CD4-positive, alpha-beta T cell treated with Interleukin-17A for 4 hours (primary cell): ENCODE results near the gene ZNF784.

Source experiments
- DNase-seq: peaks from one replicate; pipeline ENCODE4 v3.0.0-alpha.2; 2020; ENCODE audit warnings: mixed read lengths

ZNF784 gene

GRCh38 chr19:55617426-55617825, 6.9 kb downstream of the ZNF784 start:
- DNase-seq: no peak

DNA sequence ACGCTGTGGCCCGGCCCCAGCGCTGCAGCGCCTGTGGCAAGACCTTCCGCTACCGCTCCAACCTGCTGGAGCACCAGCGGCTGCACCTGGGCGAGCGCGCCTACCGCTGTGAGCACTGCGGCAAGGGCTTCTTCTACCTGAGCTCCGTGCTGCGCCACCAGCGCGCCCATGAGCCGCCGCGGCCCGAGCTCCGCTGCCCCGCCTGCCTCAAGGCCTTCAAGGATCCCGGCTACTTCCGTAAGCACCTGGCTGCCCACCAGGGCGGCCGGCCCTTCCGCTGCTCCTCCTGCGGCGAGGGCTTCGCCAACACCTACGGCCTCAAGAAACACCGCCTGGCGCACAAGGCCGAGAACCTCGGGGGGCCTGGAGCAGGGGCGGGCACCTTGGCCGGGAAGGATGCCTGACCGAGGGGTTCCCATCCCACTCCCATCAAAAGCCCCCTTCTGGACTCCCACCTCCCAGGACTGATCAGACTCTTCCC, 7.9 kb downstream of the ZNF784 start:
- no peak for DNase-seq

- no peak for DNase-seq
Measured at GRCh38 chr19:55615543-55616394, 8.6 kb downstream of the ZNF784 start.

DNA sequence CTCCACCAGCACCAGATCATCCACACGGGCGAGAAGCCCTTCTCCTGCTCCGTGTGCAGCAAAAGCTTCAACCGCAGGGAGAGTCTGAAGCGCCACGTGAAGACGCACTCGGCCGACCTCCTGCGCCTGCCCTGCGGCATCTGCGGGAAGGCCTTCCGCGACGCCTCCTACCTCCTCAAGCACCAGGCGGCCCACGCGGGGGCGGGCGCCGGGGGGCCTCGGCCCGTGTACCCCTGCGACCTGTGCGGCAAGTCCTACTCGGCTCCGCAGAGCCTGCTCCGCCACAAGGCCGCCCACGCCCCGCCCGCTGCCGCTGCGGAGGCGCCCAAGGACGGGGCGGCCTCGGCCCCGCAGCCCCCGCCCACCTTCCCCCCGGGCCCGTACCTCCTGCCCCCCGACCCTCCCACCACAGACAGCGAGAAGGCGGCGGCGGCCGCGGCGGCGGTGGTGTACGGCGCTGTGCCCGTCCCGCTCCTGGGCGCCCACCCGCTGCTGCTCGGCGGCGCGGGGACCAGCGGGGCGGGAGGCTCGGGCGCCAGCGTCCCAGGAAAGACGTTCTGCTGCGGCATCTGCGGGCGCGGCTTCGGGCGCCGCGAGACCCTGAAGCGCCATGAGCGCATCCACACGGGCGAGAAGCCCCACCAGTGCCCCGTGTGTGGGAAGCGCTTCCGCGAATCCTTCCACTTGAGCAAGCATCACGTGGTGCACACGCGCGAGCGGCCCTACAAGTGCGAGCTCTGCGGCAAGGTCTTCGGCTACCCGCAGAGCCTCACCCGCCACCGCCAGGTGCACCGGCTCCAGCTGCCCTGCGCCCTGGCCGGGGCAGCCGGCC, 9.4 kb downstream of the ZNF784 start:
- no peak for DNase-seq

DNA sequence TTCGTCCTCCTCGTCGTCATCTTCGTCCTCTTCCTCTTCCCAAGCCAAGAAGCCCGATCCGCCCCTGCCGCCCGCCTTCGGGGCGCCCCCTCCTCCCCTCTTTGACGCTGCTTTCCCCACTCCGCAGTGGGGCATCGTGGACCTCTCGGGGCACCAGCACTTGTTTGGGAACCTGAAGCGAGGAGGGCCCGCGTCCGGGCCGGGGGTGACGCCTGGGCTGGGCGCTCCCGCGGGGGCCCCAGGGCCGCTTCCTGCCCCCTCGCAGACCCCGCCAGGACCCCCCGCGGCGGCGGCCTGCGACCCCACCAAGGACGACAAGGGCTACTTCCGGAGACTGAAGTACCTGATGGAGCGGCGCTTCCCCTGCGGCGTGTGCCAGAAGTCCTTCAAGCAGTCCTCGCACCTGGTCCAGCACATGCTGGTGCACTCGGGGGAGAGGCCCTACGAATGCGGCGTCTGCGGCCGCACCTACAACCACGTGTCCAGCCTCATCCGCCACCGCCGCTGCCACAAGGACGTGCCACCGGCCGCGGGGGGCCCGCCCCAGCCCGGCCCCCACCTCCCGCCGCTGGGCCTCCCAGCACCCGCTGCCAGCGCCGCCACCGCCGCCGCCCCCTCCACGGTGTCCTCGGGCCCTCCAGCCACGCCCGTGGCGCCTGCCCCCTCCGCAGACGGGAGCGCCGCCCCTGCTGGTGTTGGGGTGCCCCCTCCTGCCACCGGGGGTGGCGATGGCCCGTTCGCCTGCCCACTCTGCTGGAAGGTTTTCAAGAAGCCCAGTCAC, 10.2 kb downstream of the ZNF784 start:
- no peak for DNase-seq

GRCh38 chr19:55613396-55613795, 11.0 kb downstream of the ZNF784 start:
- no peak for DNase-seq

- no peak for DNase-seq
Measured at GRCh38 chr19:55611983-55612645, 12.3 kb downstream of the ZNF784 start.

DNA sequence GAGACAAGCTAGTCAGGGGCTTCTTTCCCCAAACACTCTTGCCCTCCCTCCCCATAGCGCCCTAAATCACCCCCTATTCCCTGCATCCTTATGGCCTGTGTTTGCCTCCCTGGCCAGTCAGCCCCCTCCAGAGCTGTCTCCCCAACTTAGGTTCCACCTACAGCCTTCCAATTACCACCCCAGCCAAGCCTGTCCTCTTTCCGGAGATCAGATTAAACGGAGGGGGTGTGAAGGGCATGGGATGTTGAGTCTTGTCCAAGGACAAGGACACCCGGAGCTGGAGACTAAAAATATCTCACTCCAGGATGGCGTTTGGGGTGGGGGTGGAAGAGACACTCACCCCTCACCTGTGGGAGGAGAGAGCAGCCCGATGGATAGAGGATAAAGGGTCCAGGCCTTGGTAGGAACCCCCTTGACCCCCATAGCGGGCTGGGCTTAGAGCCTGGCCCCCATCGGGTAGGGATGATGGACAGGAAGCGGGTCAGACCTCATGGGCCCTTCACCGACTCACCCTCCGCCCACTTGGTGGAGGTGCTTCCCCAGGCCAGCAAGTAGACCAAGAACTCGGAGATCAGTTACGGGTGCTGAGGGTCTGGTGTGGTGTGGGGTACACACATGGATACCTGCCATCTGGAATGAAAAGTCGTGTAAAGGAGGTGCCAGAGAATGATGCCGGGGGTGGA, 12.9 kb downstream of the ZNF784 start:
- DNase-seq: no peak

- DNase-seq: no peak
Measured at GRCh38 chr19:55609326-55609725, 15.0 kb downstream of the ZNF784 start.

- DNase-seq: no peak
Measured at GRCh38 chr19:55606817-55607216, 17.5 kb downstream of the ZNF784 start.

GRCh38 chr19:55606471-55606787, 17.9 kb downstream of the ZNF784 start:
- no peak for DNase-seq

- DNase-seq: peak; percentile 76
Measured at GRCh38 chr19:55605637-55606470, 18.5 kb downstream of the ZNF784 start, which contains the start of gene ZNF865. Gene ZNF865, plus strand, starts transcription at chr19:55605647. Its CDS starts 7,972 bp downstream, at chr19:55613619.

GRCh38 chr19:55605207-55605636, 19.1 kb downstream of the ZNF784 start:
- DNase-seq: peak; percentile 99

GRCh38 chr19:55603581-55604292, 20.6 kb downstream of the ZNF784 start:
- DNase-seq: no peak

GRCh38 chr19:55603115-55603514, 21.3 kb downstream of the ZNF784 start:
- DNase-seq: no peak

GRCh38 chr19:55602104-55603001, 22.0 kb downstream of the ZNF784 start:
- no peak for DNase-seq

GRCh38 chr19:55601084-55601483, 23.3 kb downstream of the ZNF784 start:
- DNase-seq: no peak

DNA sequence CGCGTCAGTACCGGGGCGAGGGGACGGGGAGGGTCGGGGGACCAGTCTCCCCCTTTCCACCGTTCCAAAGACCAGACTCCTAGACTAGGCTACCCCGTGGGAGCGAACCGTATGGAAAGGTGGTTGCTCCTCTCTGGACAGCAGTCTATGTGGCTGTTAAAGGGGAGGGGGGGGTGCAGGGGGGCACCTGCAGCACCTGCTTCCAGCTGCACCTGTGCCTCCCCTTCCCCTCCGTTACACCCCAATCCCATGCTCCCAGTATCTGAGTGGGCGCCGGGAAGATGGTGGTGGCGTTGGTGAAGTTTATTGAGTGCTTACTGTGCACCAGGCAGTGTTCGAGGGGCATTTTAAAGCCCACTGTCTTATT, 23.7 kb downstream of the ZNF784 start:
- DNase-seq: no peak
